ENCODE measurements around the gene PLCG2.
"Not testable (repeated sequence)": the region's sequence is repeated elsewhere in the genome, so short reads cannot be mapped to it uniquely, and the experiment has no call there.

GRCh38 chr16:81977335-81977942, 198.3 kb downstream of the PLCG2 start:
- TF ChIP-seq, protein P1, sequence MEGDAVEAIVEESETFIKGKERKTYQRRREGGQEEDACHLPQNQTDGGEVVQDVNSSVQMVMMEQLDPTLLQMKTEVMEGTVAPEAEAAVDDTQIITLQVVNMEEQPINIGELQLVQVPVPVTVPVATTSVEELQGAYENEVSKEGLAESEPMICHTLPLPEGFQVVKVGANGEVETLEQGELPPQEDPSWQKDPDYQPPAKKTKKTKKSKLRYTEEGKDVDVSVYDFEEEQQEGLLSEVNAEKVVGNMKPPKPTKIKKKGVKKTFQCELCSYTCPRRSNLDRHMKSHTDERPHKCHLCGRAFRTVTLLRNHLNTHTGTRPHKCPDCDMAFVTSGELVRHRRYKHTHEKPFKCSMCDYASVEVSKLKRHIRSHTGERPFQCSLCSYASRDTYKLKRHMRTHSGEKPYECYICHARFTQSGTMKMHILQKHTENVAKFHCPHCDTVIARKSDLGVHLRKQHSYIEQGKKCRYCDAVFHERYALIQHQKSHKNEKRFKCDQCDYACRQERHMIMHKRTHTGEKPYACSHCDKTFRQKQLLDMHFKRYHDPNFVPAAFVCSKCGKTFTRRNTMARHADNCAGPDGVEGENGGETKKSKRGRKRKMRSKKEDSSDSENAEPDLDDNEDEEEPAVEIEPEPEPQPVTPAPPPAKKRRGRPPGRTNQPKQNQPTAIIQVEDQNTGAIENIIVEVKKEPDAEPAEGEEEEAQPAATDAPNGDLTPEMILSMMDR (IDR thresholded peaks at IDR 0.05; ENCODE audit: borderline replicate concordance, extremely low read depth, low read length, poor library complexity, severe bottlenecking) = not testable (repeated sequence)
- not testable (repeated sequence) for TF ChIP-seq EZH2 (IDR thresholded peaks at IDR 0.05; ENCODE audit: borderline replicate concordance, low read depth, low read length, severe bottlenecking)

Measured in DND-41 (cell line).